GM18951 (cell line): ENCODE data around the gene LIPF.
"Not testable (repeated sequence)": the region's sequence is repeated elsewhere in the genome, so short reads cannot be mapped to it uniquely, and the experiment has no call there.

Experiments used
- POLR2A ChIP-seq: IDR thresholded peaks from 4 replicates; pipeline ENCODE4 v1.6.1; 2011; ENCODE audit warnings: mild to moderate bottlenecking; ENCODE audit not compliant: insufficient read length, insufficient read depth; ENCODE audit errors: extremely low read depth
- in situ Hi-C: fragments of 300-500 bp; cut with MboI; formaldehyde crosslinking; loops from one replicate; pipeline ENCODE4 v1.12.0; 2022; ENCODE audit warnings: low sequenced_read_pairs, mixed read lengths, inconsistent platforms; ENCODE audit not compliant: unreplicated experiment

The LIPF gene

DNA sequence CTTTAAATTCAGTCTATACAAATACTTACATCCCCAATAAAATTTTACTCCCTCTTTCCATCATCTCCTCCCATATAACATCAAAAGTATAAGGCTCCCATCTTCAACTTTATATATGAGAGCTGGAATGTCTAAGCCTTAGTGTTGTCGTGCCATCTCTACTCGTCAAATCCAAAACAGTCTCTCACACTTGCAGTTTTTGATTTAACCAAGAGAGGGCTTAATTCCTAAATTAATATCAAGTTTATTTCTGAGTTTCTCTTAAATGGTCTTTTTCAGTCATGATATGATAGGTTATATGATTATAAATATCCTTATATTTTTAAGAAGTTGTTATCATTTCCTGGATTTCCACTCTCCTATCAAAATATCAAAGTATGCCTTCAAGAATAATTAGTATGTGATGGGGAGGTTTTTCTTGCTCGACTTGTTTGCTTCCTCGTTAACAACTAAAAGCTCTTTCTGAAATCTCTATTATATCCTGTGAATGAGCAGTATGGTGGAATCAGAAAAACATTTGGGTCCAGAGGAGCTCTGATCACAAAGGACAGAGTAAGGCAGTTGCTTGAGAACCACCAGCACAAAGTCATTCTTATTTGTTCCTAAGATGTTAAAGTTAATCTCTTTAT is 29.3 kb downstream of the LIPF start:
- TF ChIP-seq POLR2A: no peak

GRCh38 chr10:88702848-88703597 is 38.8 kb downstream of the LIPF start:
- no peak for TF ChIP-seq POLR2A
- in situ Hi-C loops: no loop called here

More for the DNA sequence above, 29.3 kb downstream of the LIPF start:
- in situ Hi-C loops: no loop called here

- no peak for TF ChIP-seq POLR2A
- in situ Hi-C loops: no loop called here
Measured at GRCh38 chr10:88705958-88706357, 41.7 kb downstream of the LIPF start, which contains the start of gene LIPK. TSS of gene LIPK (plus strand) at chr10:88706249. CDS start at chr10:88724544, 18,295 bp downstream.

GRCh38 chr10:88707429-88708155 is 43.4 kb downstream of the LIPF start:
- TF ChIP-seq POLR2A: no peak
- in situ Hi-C loops: no loop called here

- in situ Hi-C loops: not testable (repeated sequence)
Measured at GRCh38 chr10:88709361-88709760, 45.1 kb downstream of the LIPF start.

DNA sequence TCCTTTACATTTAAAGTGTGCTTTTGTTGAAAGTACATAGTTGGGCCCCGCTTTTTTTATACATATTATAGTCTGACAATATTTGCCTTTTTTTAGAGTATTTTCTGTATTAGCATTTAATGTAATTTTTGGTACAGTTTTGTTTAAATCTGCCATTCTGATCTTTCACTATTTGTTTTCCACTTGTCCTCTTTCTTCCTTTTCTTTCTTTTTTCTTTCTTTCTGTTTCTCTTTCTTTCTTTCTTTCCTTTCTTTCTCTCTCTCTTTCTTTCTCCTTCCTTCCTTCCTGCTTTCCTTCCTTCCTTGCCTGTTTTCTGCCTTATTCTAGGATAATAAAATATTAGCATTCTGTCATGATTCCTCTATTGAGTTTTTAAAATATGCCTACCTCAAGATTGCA is 51.3 kb downstream of the LIPF start:
- TF ChIP-seq POLR2A: no peak
- in situ Hi-C loops: no loop called here

- in situ Hi-C loops: no loop called here
- no peak for TF ChIP-seq POLR2A
Measured at GRCh38 chr10:88721392-88721791, 57.1 kb downstream of the LIPF start.

- in situ Hi-C loops: no loop called here
- no peak for TF ChIP-seq POLR2A
Measured at GRCh38 chr10:88725798-88726197, 61.6 kb downstream of the LIPF start.

DNA sequence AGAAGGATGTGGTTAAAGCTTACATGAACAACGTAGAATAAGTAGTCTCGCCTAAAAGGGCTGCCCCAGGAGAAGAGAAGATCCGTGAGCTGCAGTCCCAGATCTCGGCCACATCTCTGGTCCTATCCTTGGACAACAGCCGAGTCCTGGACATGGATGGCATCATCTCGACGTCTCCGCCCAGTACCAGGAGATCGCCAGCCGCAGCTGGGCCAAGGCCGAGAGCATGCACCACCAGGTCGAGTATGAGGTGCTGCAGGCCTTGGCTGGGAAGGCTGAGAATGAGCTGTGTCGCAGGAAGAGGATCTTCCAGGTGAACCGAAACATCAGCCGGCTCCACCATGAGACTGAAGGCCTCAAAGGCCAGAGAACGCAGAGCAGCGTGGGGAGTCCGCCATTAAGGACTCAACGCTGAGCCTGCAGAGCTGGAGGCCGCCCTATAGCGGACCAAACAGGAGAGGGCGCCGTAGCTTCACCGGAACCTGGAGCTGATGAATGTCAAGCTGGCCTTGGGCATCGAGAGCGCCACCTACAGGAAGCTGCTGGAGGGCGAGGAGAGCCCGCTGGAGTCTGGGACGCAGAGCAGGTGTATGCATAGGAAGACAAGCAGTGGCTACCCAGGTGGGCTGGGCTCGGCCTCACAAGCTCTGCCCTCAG is 64.0 kb downstream of the LIPF start:
- in situ Hi-C loops: no loop called here
- no peak for TF ChIP-seq POLR2A
